HG03439 (cell line): ENCODE data around the gene DDX4.
"Not testable (repeated sequence)": the region's sequence is repeated elsewhere in the genome, so short reads cannot be mapped to it uniquely, and the experiment has no call there.

ENCODE experiments used
- ATAC-seq: cut with Tn5 transposase; IDR thresholded peaks from one replicate; pipeline ENCODE4 v1.9.1; 2021; ENCODE audit warnings: mild to moderate bottlenecking, moderate library complexity; ENCODE audit not compliant: unreplicated experiment

The DDX4 gene

DNA sequence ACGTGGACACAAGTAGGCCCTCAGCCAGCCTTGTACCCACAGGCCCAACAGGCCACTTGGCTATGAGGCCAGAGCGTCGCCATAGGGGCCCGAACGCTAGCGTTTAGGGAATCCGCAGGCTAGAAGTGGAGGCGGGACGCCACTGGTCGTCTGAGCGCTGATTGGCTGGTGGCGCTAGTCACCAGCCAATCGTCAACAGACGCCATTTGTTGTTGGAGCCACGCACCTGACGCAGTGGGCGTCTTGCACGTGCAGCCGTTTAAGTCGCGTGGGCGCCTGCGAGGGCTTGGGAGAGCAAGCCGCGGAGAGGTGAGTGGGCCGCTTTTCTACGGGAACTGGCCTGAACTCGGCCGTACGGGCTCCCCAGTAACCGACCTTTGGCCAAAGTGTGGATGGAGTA, at the start of gene DDX4:
TSS of gene DDX4 (plus strand) at position 269 of the 400 bp plus-strand sequence. CDS start 903 bp downstream, outside the sequence.
- no peak for ATAC-seq

DNA sequence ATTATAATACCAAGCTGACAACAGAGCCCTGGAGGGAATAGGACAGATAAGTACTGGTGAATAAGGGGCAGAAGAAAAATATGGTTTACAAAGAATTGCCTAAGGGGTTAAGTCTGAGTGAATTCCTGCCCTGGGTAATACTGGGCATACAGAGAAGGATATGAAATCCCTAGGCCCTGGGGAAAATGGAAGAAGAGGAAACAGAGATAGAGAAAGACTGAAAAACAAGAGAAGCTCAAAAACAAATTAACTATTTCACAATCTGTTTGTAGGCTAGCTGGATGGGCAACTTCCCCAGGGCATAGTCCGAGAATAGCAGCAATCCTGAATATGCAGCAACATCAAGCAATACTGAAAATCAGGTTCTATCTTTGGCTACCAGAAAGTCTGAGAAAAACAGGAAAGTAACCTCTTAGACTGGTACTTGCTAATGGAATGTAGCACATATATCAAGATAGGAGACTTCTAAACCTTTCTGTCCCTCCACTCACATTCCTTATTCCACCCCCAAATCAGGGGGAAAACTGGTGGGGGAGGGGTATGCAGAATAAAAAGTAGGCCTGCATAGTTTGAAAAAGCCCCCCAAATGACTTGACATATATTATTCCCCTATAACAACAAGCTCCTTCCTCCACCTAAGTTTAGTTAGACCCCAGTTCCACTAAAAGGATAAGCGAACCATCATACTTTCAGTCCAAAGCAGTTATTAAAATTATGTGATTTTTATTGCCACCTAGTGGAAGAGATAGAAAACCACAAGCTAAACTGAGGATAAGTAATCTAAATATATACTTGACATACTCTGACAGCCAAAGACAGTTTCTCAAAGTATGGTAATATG, 46.4 kb upstream of the DDX4 start:
- no peak for ATAC-seq

DNA sequence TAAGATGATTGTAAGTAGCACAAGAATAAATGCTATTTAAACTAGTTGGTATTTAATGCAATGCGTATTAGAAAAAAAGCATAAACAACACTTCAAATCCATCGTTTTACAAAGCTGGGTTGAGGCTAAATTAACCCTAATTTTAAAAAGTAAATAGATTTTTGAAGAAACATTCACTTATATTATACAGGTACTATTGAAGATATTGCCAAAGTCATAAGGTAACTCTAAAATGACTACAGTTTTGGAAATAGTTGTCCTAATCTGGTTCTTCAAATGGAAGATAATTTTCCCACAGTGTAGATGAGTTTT, 45.8 kb upstream of the DDX4 start:
- ATAC-seq: no peak

DNA sequence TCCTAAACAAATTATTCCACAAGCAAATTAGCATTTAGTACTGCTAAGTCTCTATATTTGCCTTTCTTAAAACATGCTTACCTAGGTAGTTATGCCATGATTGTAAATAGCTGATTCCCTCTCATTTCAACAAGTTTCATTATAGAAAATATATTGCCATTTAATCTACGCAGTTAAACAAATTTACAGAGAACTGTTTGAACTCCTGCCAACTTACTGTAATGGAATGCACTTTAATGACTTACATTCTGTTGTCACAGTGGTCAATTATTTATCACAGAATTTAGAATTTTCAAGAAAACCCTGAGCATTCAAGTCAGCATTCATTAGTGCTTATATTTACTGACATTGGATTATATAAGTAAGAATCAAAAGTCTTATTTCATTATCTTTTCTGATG, 45.4 kb upstream of the DDX4 start:
- ATAC-seq: no peak

DNA sequence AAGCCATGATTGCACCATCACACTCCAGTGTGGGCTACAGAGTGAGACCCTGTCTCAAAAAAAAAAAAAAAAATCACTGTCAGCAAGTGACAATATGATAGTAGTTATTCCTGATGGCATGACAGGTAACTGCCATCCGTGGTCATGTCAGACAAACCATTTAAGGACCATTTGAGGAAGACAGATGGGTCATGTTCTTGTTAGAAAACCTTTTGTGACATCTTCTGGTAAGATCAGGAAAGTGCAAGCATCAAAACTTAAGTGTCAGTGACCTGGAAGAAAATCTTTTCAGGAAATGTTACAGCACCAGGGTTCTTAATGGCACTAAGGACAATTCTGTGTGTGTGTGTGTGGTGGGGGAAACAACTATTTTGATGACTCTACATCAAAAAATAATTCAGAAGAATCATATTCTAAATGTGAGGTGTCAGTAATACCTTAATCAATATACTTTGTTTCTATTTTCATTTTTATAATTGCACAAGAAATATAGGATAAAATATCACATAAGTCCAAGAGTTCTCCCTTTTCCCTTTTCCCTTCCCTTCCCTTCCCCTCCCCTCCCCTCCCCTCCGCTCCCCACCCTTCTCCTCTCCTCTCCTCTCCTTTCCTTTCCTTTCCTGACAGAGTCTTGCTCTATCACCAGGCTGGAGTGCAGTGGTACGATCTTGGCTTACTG, 43.6 kb upstream of the DDX4 start:
- ATAC-seq: no peak

DNA sequence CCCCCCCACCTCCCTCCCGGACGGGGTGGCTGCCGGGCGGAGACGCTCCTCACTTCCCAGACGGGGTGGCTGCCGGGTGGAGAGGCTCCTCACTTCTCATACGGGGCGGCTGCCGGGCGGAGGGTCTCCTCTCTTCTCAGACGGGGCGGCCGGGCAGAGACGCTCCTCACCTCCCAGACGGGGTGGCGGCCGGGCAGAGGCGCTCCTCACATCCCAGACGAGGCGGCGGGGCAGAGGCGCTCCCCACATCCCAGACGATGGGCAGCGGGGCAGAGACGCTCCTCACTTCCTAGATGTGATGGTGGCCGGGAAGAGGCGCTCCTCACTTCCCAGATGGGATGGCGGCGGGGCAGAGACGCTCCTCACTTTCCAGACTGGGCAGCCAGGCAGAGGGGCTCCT, 41.2 kb upstream of the DDX4 start:
- ATAC-seq: not testable (repeated sequence)

DNA sequence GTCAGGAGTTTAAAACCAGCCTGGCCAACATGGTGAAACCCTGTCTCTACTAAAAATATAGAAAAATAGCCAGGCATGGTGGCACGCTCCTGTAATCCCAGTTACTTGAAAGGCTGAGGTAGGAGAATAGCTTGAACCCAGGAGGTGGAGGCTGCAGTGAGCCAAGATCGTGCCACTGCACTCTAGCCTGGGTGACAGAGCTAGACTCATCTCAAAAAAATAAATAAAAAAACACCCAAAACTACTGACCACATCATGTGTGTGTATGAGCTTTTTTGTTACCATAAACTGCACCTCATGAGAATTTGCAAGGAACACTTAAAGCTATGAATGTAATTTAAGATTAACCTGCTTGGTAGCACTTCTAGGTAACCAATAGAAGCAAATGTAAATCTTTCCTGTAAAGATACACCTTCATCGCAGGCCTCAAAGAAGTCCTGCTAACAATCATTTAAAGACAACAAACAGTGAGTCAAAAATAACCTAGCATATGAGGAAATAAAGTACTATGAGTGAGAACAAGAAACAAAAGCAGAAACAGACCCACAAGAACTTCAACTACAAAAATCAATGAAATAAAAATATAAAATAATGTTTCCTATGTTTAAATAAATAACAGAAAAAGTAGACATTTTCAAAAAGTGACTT, 38.7 kb upstream of the DDX4 start:
- no peak for ATAC-seq

DNA sequence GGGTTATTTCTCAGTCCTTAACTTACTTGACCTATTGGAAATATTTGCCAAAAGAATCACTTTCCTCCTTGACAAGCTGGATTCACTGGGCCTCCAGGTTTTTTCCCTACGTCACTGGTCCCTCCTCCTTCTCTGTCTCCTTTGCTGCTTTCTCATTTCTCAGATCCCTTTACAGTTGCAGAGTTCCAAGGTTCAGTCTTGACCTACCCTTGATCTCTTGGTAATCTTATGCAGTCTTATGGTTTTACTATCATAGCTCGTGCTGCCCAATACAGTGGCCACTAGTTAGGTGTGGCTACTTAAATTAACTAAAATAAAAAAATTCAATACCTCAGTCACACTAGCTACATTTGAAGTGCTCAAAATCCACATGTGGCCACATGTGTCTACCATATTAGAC, 37.1 kb upstream of the DDX4 start:
- ATAC-seq: no peak

DNA sequence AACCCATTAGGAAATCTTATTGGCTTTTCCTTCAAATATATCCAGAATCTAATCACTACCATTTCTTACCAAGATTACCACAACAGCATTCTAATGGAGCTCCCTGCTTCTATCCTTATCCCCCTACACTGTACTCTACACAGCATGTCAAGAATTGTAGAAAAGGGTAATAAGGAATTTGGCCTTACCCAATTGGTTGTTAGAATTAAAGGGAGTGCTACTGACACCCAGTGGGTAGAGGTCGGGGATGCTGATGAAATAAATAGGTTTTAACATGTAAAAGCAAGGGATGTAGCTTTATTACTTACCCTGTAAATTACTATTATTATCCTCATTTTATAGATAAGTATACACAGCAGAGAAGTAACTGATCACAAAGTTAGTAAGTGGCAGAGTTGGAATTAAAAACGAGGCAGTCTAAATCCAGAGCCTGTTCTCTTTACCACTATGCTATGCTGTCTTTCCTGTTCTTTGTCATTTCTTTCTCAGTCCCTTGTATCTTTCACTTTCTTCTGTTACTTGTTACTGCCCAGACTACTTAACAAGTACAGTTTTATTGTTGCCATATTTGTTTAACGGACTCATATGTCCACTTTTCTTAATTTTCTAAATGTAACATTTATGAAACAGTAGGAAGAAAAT, 36.3 kb upstream of the DDX4 start:
- ATAC-seq: no peak

DNA sequence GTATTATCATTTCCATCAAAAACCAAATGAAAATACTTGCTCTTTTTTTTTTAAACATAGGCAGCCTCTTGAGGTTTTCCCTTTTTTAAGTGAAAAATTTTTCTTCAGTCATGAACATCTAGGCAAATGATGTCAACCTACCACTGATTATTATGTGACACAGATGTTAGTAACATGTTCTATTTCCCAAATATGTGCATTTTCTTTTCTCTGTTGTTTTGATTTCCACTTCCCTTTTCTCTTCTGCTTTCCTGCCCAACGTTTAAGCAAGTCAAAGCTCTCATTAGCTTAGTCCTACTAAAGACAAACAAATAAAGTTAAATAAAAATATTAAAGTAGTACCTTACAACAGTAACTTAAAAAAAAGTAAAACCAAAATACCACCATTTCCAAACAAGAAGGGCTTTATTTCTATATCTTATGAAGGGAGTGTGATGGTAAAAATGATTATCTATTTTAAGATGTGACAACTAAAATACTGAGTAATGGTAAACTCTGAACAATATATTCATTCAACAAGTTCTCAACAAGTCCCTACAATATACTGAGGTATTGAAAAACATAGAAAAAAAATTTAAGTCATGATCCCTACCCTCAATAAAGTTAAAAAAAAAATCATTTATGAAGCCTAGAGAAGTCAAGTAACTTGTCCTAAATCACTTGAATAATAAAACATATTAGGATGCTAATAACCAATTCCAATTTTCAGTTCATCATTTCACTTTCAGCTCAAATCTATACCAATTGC, 35.1 kb upstream of the DDX4 start:
- no peak for ATAC-seq

DNA sequence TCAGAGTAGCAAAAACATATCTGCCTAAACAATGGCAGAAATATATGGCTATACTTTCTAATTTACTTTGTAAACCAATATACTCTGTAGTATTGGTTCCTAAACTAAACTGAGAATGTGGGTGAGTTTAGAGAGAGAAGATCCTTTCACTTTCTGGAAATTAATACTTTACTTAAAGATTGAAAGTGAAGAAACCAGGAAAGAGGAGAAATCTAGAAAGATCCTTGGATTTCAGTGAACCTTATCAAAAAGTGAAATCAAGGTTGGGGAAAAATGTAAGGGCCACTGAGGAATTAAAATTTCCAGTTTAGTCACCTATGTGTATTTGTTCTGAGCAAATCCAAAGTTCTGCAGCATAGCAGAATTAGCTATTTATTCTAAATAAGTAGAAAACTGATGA, 31.6 kb upstream of the DDX4 start:
- no peak for ATAC-seq

DNA sequence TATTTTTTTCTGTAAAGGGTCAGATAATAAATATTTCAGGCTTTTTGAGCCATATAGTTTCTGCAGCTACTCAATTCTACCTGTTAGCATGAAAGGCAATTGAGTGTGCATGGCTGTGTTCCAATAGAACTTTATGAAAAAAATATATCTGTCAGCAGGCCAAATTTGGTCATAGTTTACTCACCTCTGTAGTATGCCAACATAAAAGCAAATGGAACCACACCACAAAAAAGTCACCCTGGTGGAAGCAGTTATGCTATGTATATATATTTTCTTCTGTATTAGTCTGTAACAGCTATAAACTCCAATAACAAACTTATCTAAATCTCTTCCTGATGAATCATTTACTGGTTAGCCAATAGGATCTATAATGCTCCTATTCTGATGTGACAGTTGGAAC, 29.1 kb upstream of the DDX4 start:
- ATAC-seq: no peak

DNA sequence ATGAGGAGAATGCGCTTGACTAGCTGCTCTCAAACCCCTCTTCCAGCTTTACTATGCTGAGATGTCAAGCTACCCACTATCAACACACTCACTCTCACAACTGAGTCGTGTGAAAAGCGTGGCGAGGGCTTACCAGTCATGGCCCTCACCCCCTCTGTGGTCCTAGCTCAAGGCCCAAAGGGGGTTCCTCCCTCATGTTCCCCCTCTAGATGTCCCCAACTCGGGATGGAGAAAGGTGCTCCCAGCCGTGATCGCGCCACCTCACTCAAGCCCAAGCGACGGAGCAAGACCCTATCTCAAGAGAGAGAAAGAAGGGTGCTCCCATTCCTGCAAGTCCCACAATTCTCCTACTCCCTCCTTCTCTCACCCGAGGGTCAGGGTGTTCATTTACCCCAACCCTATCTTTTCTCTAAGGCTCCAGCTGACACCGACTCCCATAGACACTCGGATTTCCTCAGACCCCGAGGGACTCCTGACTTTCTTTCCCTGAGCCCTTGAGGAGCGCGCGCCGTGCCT, 26.3 kb upstream of the DDX4 start:
- no peak for ATAC-seq

DNA sequence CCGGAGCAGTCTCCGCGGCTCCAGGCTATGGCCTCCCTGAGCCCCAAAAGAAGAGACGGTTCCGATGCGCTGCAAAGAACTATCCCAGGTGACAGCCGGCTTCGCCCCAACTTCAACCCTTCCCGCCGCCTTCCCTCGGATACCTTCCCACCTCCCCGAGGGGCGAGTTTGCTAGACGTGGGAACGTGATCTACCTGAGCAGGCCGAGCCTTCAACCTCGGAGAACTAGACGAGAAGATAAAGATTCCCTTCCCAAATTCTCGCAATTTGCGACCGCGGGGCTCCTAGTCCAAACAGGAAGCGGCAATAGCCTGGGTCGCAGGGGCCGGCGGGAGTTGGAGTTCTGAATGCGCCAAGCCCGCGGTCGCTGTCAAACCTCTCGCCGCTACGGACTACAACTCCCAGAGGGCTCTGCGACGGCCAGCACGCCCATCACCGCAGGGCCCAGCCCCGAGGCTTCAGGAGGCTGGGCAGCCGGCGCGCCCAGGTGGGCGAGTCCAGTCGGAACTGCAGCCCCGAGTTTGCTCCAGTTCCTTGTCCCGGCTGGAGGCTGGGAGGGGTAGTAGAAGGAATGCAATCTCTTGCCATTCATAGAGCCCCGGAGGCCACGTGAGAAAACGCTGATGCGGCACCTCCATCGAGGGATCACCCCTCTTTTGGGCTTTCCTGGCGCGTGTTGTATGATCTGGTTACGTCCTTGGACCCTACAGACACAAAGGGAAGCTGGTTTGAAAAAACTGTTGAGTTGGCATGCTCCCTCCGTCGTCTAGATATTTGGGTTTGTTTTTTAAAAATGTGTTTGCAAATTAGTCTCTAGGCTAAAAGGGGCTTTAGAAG, 25.6 kb upstream of the DDX4 start, which contains the start of gene SLC38A9:
TSS of gene SLC38A9 (minus strand) at position 302 of the 837 bp plus-strand sequence. CDS start 14,366 bp downstream, outside the sequence.
- peak; percentile 100 for ATAC-seq

DNA sequence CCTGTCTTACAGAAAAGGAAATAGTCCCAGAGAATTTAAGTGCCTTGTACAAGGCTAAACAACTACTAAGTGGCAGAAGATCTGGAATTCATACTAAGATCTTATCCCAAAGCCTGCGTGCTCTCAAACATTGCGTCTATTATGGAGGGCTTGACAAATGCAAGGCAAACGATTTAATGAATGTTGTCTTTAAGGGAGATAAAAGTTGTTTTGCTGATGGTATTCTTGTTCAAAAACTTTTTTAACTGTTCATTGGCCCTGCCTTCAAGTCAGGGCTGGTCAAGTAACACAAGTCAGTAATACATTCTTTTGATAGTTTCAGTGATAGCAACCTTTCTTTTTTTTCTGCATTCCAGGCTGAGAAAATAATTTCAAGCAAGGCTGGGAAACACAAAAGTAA, 24.0 kb upstream of the DDX4 start:
- ATAC-seq: no peak

DNA sequence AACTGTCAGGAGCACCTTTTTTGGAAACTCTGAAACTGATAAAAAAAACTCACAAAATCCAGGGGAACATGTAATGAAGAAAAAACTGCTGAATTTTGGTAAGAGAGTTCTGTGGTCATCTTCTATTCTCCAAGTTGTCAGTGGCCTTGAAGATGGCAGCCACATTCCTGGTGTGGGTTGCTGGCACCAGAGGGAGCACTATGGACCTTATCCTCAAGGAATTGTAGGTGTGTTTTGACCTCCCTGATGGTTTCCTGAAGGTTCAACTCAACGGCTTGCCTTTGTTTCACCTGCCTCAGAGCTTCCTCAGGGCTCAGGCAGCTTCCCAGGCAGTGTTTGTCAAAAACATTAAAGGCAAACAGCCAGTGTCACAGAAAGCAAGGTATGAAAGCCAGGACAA, 23.5 kb upstream of the DDX4 start:
- no peak for ATAC-seq

DNA sequence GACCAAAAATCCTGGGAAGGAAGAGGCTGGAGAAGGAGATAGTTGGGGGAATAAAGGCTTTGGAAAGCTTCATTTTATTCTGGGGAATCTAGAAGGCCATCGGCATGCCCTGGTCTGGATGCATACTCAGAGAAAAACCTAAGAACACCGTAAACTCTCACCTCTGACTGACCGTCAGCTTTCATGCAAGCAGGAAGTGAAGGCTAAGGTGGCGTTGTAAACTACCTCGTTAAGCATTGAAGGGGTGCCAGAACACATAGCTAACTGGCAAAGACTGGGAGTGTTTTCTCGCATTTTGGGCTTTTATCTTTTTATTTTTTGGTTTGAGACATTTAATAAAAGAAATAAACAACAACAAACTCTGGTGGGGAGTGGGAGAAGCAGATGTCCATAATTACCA, 23.1 kb upstream of the DDX4 start:
- no peak for ATAC-seq

DNA sequence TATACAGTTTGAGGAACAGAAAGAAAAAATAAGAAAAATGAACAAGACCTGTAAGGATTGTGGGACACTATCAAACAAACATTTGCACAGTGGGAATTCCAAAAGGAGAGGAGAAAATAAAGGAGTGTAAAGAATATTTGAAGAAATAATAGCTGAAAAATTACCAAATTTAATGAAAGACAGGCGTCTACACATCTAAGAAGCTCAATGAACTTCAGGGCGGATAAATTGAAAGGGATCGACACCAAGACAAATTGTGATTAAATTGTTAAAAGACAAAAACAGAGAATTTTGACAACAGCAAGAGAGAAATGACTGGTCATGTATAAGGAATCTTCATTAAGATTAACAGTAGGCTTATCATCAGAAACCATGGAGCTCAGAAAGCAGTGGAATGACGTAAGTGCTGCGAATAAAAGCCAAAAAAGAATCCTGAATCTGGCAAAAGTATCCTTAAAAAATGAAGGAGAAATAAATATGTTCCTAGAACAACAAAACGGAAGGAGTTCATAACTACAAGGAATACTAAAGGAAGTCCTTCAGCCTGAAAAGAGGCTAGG, 22.3 kb upstream of the DDX4 start:
- no peak for ATAC-seq

DNA sequence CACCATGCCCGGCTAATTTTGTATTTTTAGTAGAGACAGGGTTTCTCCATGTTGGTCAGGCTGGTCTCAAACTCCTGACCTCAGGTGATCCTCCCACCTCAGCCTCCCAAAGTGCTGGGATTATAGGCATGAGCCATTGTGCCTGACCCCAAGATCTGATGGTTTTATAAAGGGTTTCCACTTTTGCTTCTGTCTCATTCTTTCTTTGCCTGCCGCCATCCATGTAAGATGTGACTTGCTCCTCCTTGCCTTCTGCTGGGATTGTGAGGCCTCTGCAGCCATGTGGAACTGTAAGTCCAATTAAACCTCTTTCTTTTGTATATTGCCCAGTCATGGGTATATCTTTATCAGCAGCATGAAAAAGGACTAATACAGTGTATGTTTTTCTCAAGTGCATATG, 18.8 kb upstream of the DDX4 start:
- ATAC-seq: not testable (repeated sequence)
